Muscle layer of duodenum (tissue), 2 donors: ENCODE measurements around the gene KIAA2012.
A peak's percentile ranks its signal among the peaks of the same experiment; 100 is the strongest.

Source experiments
- H3K27ac ChIP-seq: one replicate; pipeline ENCODE4 v1.7.0; 2013; ENCODE audit warnings: mild to moderate bottlenecking, low read length
- H3K27me3 ChIP-seq: one replicate; pipeline ENCODE4 v1.7.0; 2013; ENCODE audit warnings: low read depth, mild to moderate bottlenecking, control low read depth, low read length
- H3K36me3 ChIP-seq, 2 donors: one replicate each; pipeline ENCODE4 v1.7.0; 2013; ENCODE audit warnings: low read length in 2 of 2, control low read depth in 1 of 2, mild to moderate bottlenecking in 1 of 2; ENCODE audit not compliant: insufficient read depth in 2 of 2, control insufficient read depth in 1 of 2
- H3K4me1 ChIP-seq, 2 donors: one replicate each; pipeline ENCODE4 v1.7.0; 2013; ENCODE audit warnings: low read length in 2 of 2, mild to moderate bottlenecking in 2 of 2, control low read depth in 1 of 2, moderate library complexity in 1 of 2; ENCODE audit not compliant: insufficient read depth in 2 of 2, control insufficient read depth in 1 of 2
- H3K4me3 ChIP-seq, 2 donors: one replicate each; pipeline ENCODE4 v1.7.0; 2013; ENCODE audit warnings: low read length in 2 of 2, low read depth in 1 of 2, mild to moderate bottlenecking in 1 of 2
- H3K9me3 ChIP-seq, 2 donors: one replicate each; pipeline ENCODE4 v1.7.0; 2013; ENCODE audit warnings: low read length in 2 of 2, control low read depth in 1 of 2, mild to moderate bottlenecking in 1 of 2; ENCODE audit not compliant: control insufficient read depth in 1 of 2
- donor health status: healthy.

Gene KIAA2012

GRCh38 chr2:202035089-202035940 lies 37.7 kb upstream of the KIAA2012 start:
- Histone ChIP-seq H3K9me3 (no peaks in the 10 kb centered on the region), H3K4me3 (peak overlapping the region; percentile 79 to 83), H3K27ac (peak overlapping the region; percentile 39), H3K27me3 (no peaks in the 10 kb centered on the region), H3K4me1 (peaks cover 0 to 10% of the 10 kb centered on the region in 2 donors), H3K36me3 (peaks cover 0 to 7% of the 10 kb centered on the region in 2 donors)

- Histone ChIP-seq H3K4me1 (peaks cover 0 to 10% of the 10 kb centered on the region in 2 donors), H3K36me3 (peaks cover 0 to 7% of the 10 kb centered on the region in 2 donors), H3K9me3 (no peaks in the 10 kb centered on the region), H3K27me3 (no peaks in the 10 kb centered on the region), H3K4me3 (peak overlapping the region; percentile 79 to 83), H3K27ac (peak overlapping the region; percentile 82)
Observed at GRCh38 chr2:202035941-202036372, 37.1 kb upstream of the KIAA2012 start.

- peak overlapping the region; percentile 82 for H3K27ac ChIP-seq
Observed at GRCh38 chr2:202036601-202037037, 36.4 kb upstream of the KIAA2012 start.

GRCh38 chr2:202037086-202037485 lies 36.0 kb upstream of the KIAA2012 start:
- Histone ChIP-seq H3K27me3 (no peaks in the 10 kb centered on the region), H3K4me3 (peak overlapping the region; percentile 79 to 83), H3K9me3 (no peaks in the 10 kb centered on the region), H3K4me1 (peaks cover 0 to 10% of the 10 kb centered on the region in 2 donors), H3K36me3 (peaks cover 0 to 7% of the 10 kb centered on the region in 2 donors), H3K27ac (peak overlapping the region; percentile 82)

More at GRCh38 chr2:202036601-202037037, 36.4 kb upstream of the KIAA2012 start:
- Histone ChIP-seq H3K27me3 (no peaks in the 10 kb centered on the region), H3K36me3 (peaks cover 0 to 7% of the 10 kb centered on the region in 2 donors), H3K9me3 (no peaks in the 10 kb centered on the region), H3K4me1 (peaks cover 0 to 10% of the 10 kb centered on the region in 2 donors), H3K4me3 (peak overlapping the region; percentile 79 to 83)

GRCh38 chr2:202038471-202039277 lies 34.4 kb upstream of the KIAA2012 start:
- H3K9me3 ChIP-seq: no peaks in the 10 kb centered on the region
- peak overlapping the region; percentile 35 to 50 for H3K4me3 ChIP-seq
- peak overlapping the region; percentile 67 for H3K27ac ChIP-seq
- H3K36me3 ChIP-seq: no peaks in the 10 kb centered on the region
- H3K27me3 ChIP-seq: no peaks in the 10 kb centered on the region
- H3K4me1 ChIP-seq: peaks cover 0 to 10% of the 10 kb centered on the region in 2 donors

- Histone ChIP-seq H3K27ac (peak overlapping the region; percentile 67), H3K9me3 (no peaks in the 10 kb centered on the region), H3K27me3 (no peaks in the 10 kb centered on the region), H3K4me3 (peak overlapping the region; percentile 21 to 50), H3K4me1 (peaks cover 0 to 10% of the 10 kb centered on the region in 2 donors), H3K36me3 (no peaks in the 10 kb centered on the region)
Observed at GRCh38 chr2:202039278-202040078, 33.6 kb upstream of the KIAA2012 start.

- Histone ChIP-seq H3K4me1 (peaks cover 0 to 10% of the 10 kb centered on the region in 2 donors), H3K36me3 (no peaks in the 10 kb centered on the region), H3K9me3 (no peaks in the 10 kb centered on the region), H3K4me3 (peak overlapping the region in 1 of 2 donors; percentile 50), H3K27ac (no peak overlapping the region), H3K27me3 (no peaks in the 10 kb centered on the region)
Observed at GRCh38 chr2:202040079-202040844, 32.8 kb upstream of the KIAA2012 start.

GRCh38 chr2:202042444-202042843 lies 30.6 kb upstream of the KIAA2012 start:
- peaks cover 0 to 10% of the 10 kb centered on the region in 2 donors for H3K4me1 ChIP-seq

GRCh38 chr2:202043475-202043874 lies 29.6 kb upstream of the KIAA2012 start:
- H3K27me3 ChIP-seq: no peaks in the 10 kb centered on the region
- peaks cover 0 to 10% of the 10 kb centered on the region in 2 donors for H3K4me1 ChIP-seq
- H3K27ac ChIP-seq: no peak overlapping the region
- H3K9me3 ChIP-seq: no peaks in the 10 kb centered on the region
- no peak overlapping the region for H3K4me3 ChIP-seq
- no peaks in the 10 kb centered on the region for H3K36me3 ChIP-seq

More at GRCh38 chr2:202042444-202042843, 30.6 kb upstream of the KIAA2012 start:
- H3K27ac ChIP-seq: no peak overlapping the region
- H3K36me3 ChIP-seq: no peaks in the 10 kb centered on the region
- no peak overlapping the region for H3K4me3 ChIP-seq
- H3K27me3 ChIP-seq: no peaks in the 10 kb centered on the region
- no peaks in the 10 kb centered on the region for H3K9me3 ChIP-seq

- no peaks in the 10 kb centered on the region for H3K27me3 ChIP-seq
- no peaks in the 10 kb centered on the region for H3K9me3 ChIP-seq
- H3K36me3 ChIP-seq: no peaks in the 10 kb centered on the region
- H3K27ac ChIP-seq: no peak overlapping the region
- H3K4me1 ChIP-seq: peaks cover 0 to 6% of the 10 kb centered on the region in 2 donors
- H3K4me3 ChIP-seq: no peak overlapping the region
Observed at GRCh38 chr2:202044777-202045176, 28.3 kb upstream of the KIAA2012 start.
